ENCODE measurements around the gene ZNF296. TPM values are rescaled to one million over a fixed set of nuclear protein-coding genes. Genes with fewer than 3 reads are reported as not detected.

Gene ZNF296
- total and polyA plus RNA-seq, 2 of the 13 experiments (the other 11 are each of a cell fraction or from before 2014, with no cell fraction given), result 0.26 to 0.62 TPM

DNA sequence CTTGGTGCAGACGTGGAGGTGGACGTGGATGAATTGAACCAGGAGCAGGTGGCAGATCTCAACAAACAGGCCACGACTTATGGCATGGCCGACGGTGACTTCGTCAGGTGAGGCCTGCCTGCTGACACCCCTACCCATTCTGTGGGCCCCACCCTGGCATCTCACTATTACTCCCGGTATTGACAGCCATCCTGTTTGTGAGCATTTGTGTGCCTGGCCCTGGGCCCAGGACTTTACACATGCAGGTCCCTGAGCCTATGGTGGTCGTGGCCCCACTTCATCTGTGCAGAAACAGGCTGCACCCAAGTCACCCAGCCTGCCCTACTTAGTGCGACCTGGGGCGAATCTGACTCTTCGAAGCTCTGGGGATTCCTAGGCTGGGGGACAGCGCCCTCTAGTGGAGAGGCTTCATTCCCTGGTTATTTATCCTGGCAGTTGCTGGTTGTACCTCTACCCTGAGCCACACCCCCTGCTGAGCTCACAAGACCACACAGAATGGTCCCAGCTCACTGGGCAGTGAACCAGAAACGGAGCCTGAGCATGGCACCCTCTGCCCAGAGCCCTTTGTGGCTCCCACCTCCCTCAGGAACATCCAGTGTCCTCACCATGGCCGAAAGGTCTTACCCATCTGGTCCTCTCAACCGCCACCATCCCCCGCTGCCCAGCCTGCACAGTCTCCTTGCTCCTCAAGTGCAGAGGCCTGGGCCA lies 16.9 kb downstream of the ZNF296 start (continued):
- TF ChIP-seq, protein P1, sequence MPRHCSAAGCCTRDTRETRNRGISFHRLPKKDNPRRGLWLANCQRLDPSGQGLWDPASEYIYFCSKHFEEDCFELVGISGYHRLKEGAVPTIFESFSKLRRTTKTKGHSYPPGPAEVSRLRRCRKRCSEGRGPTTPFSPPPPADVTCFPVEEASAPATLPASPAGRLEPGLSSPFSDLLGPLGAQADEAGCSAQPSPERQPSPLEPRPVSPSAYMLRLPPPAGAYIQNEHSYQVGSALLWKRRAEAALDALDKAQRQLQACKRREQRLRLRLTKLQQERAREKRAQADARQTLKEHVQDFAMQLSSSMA (CRISPR knock-in tag; IDR thresholded peaks at IDR 0.05), result no peak
- TF ChIP-seq MXI1 (IDR thresholded peaks at IDR 0.05; ENCODE audit: borderline replicate concordance, low read depth, low read length) (0 out of 3 replicates have a peak, but pooled peaks have one; percentile 30), ZFY (CRISPR knock-in tag; IDR thresholded peaks at IDR 0.05) (no peak), STAT6 (CRISPR knock-in tag; IDR thresholded peaks at IDR 0.05; ENCODE audit: borderline replicate concordance) (no peak), HOXA3 (CRISPR knock-in tag; IDR thresholded peaks at IDR 0.05) (peak; percentile 10; the same call in 1 of the 2 replicates), ZHX2 (IDR thresholded peaks at IDR 0.05; ENCODE audit: low read depth) (no peak), ZHX2 (CRISPR knock-in tag; IDR thresholded peaks at IDR 0.05; ENCODE audit: borderline replicate concordance) (no peak), IKZF4 (CRISPR knock-in tag; IDR thresholded peaks at IDR 0.05; ENCODE audit: borderline replicate concordance, low read depth, not compliant biosample characterization) (no peak), SAP130 (CRISPR knock-in tag; IDR thresholded peaks at IDR 0.05; ENCODE audit: low read depth) (peak; percentile 64), MED1 (CRISPR knock-in tag; IDR thresholded peaks at IDR 0.05) (peak; percentile 35; the same call in 1 of the 2 replicates), TSC22D2 (CRISPR knock-in tag; IDR thresholded peaks at IDR 0.05; ENCODE audit: borderline replicate concordance) (0 out of 2 replicates have a peak, but pooled peaks have one; percentile 23), SMARCE1 (IDR thresholded peaks at IDR 0.05; ENCODE audit: borderline replicate concordance) (no peak), E2F5 (CRISPR knock-in tag; conservative IDR thresholded peaks at IDR 0.05) (no peak), SPEN (CRISPR knock-in tag; IDR thresholded peaks at IDR 0.05; ENCODE audit: low read depth) (no peak)
- TF ChIP-seq, protein P2, sequence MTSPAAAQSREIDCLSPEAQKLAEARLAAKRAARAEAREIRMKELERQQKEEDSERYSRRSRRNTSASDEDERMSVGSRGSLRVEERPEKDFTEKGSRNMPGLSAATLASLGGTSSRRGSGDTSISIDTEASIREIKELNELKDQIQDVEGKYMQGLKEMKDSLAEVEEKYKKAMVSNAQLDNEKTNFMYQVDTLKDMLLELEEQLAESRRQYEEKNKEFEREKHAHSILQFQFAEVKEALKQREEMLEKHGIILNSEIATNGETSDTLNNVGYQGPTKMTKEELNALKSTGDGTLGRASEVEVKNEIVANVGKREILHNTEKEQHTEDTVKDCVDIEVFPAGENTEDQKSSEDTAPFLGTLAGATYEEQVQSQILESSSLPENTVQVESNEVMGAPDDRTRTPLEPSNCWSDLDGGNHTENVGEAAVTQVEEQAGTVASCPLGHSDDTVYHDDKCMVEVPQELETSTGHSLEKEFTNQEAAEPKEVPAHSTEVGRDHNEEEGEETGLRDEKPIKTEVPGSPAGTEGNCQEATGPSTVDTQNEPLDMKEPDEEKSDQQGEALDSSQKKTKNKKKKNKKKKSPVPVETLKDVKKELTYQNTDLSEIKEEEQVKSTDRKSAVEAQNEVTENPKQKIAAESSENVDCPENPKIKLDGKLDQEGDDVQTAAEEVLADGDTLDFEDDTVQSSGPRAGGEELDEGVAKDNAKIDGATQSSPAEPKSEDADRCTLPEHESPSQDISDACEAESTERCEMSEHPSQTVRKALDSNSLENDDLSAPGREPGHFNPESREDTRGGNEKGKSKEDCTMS (CRISPR knock-in tag; conservative IDR thresholded peaks at IDR 0.05), result no peak
